GM19438 (cell line): ENCODE data around the gene KCNIP2.

Experiments used
- ATAC-seq: cut with Tn5 transposase; IDR thresholded peaks from one replicate; pipeline ENCODE4 v1.9.1; 2021; ENCODE audit warnings: low read depth; ENCODE audit not compliant: unreplicated experiment

Gene KCNIP2

DNA sequence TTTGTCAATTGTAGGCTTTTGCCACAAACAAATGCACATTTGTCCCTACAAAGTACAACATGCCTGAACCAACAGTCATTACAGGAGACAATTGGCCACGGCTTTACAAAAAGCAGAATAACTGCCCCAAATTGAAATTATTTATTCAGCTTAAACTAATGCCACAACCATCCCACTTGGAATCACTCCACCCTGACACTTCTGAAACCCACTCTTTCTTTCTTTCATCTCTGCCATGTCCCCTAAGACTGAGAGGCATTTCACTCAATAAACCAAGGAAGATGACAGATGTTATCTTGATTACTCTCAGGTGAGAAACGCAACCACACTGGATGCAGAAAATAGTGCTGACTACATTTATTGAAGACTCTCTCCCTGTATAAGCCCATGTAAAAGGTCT is 57.8 kb downstream of the KCNIP2 start:
- no peak for ATAC-seq

DNA sequence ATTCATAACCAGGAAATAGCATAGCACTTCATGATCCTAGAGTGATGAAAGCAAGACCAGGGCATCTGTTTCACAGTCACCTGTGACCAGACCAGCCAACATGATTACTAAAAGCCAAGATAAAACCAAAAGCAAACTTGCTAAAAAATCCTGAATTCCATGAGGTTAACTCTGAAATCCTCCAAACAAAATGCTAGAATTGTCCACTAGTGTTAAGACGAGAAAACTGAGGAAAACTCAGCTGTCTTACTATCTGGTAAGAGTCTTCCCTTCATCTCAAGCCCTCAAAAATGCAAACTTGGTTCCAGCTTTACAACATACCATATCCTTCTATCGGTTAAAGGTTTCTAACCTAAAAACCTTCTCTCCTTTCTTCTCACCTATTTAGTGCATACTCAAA is 59.0 kb downstream of the KCNIP2 start:
- no peak for ATAC-seq

DNA sequence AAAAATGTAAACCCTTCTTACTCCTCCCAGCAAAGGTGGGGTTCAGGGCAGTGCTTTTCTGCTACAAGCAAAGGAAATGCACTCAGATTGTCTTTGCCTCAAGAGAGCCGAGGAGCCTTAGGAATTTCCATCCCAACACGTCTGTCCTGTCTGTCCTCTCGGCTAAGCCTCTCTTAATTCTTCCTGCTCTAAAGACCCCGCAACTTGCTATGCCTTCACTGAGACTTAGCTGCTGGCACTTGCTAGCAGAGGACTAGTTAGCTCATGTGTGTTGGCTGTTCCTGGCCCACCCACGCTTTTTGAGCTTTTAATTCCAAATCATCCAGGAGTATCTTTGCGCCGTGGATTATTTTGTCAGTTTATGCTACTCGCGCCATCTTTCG is 59.9 kb downstream of the KCNIP2 start:
- no peak for ATAC-seq

DNA sequence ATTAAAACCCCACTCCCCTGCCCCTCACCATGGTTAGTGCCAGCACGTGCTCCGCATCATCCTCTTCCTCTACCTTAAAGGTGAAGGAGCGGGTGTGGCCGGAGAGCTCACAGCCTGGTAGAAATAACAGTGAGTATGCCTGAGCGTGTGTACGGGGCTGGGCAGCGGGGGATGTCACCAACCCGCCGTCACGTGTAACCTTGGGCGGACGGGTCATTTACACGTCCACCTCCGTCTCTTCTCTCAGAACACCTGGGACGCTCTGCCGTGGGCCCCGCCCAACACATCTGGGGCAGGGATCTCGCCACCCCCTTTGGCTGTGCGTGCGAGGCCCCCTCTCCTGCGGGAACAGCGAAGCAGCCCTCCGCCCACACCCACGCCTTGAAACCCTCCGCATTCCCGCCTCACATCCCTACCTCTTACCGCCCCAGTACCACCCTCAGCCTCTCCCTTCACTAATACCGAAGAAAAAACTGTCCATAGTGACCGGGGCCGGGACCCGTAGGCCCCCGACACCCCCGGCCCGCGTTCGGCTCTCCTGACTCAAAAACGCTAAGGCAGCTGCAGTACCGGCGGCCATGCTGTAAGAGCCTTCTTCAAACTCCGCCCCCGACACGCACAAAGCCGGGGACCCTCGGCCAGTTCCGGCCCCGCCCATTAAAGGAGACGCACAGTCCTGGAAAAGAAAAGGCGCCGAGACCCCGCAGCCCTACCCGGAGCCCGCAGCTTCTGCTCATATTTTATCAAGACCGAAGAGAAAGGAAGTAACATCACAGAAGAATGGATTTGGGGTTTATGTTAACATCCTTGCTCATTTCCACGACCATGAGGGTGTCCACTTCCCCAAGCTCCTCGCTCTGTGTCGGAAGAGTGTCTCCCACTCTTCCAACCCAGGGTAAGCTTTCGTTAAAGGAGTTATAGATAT is 60.5 kb downstream of the KCNIP2 start, which contains the start of gene NPM3:
Gene NPM3, minus strand, starts transcription at position 636 of the 925 bp plus-strand sequence. Its CDS starts 56 bp downstream, at position 580.
- peak; percentile 59 for ATAC-seq

DNA sequence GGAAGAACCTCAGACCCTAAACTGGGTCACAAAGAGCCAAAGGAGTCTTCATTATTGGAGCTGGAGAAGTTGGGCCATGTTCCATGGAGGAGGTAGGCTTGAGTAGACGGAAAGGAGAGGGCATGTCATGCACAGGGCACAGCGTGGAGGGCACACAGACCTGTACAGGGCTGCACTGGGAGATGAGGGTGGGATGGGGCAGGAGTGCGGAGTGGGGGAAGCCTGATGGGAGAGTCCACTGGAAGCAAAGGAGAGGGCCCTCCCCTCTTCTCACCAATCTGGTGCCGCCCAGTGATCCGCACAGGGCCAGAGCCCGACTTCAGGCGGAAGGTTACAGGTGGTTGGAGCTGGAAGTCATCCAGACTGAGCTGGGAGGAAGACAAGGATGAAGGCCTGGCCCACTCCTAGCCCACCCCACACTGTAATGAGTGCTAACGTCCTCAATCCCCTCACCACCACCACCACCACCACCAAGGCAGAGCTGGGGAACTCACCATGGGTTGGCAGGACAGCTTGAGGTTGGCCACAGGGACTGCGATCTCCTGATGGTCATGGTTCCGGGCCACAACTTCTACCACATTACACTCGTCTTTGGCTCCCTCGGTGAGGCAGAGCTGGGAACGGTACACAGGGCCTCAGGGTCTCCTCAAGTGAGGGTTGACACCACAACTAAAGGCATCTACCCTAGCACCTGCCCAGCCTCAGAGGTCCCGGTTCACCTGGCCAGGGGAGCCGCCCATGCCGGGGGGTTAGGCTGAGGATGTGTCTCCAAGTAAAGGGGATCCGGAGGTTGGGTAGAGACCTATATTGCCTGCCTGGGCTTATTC is 61.4 kb downstream of the KCNIP2 start:
- ATAC-seq = no peak

DNA sequence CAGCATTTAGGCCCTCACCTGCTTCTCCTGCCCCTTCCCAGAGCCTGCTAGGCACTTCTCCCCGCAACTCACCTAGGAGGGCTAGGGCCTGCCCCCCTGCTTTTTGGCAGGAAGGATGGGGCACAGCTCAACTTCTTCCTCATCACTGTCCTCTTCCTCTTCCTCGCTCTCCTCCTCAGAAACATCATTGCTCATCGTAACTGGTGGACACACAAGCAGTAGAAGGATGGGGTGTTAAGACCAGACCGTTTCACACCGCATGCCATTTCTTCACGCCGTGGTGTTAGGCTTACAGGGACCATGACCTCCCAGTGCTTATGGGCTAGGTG is 62.0 kb downstream of the KCNIP2 start:
- no peak for ATAC-seq

DNA sequence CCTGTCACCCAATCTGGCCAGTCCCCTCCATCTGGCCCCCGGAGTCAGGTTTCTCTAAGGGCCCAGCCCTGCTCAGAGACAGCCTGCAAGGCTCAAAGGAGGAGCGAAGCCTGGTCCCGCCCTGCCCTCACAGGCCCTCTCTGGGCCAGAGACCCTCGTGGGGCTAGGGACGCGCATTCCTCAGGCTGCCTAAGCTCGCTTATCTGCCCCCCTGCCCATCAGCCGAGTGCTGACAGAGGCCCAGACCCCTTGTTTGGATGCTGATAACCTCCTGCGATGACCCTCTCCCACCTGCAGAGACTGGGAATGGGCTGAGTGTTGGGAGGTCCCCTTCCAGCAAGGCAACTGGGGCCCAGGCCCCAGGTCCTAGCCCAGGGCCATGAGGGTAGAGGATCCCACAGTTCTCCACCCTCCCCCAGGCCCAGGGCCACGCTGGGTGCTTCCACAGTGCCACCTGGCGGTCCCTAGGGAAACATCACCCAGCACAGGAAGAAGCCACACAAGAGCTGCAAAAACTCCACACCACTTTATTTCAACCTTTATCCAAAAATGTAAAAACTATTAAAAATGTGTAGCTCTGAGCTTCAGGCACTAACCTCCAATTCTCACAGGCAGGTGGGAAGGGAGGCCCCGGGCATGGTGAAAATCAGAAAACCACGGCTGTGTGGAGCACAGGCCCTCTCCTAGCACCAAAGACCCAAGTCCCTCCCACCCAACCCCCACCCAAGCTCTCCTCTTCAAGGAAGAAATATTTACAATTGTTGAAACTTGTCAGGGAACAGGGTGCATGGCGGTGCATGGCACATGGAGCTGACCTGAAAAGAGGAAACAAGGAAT is 62.6 kb downstream of the KCNIP2 start:
- ATAC-seq = no peak

DNA sequence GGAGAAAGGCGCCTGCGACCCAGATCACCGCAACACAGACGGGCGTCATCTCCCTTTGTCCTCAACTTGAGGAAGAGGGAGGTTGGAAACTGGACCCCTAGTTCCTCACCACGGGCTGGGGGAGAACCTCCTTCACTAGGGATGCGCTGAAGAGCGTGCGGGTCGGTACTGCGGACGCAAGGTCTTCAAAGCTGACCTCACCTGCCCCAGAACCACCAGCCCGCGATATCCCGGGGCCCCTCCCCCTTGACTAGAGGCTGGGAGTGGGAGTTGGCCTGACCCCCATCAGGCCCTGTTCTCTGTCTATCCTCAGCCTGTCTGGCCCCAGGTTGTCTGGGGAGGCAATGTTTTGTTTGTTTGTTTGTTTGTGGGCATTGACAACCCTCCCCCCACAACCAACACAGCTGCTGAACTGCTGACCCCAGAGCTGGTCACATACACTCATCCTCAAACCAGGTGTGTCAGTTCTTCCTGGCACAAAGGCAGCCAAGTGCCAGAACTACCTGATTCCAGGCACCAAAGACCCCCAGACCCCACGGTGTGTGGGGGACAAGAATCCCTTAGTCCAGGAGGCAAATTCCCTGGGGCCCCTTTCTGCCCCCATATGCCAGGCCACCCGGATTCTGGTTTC is 63.3 kb downstream of the KCNIP2 start:
- no peak for ATAC-seq

DNA sequence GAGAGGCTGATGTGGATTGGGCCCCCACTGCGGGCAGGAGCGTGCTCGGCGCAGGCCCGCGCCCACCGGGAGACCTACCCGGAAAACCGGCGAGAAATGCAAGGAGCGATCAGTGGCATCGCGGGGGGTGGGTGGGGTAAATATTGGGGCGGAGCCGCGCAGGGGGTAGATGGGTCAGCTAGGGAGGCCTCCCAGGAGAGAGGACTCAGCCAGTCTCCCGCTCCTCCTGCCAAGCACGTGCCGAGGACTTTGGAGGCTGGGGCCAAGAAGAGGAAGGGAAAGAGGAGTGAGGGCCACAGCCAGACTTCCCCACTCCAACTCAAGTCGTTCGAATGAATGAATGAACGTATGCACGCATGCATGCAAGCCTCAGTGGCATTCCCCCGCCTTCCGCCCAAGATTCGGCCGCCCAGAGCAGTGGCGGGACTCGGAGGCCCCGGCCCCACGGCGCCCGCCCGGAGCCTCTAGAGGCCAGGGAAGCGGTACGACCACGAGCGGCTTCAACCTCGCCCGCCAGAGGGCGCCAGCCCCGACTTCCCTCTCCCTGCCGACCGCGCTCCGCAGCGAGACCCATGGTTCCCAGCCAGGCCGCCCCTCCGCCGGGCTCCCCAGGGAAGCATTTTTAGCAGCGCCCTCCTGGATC is 63.9 kb downstream of the KCNIP2 start:
- ATAC-seq = no peak

DNA sequence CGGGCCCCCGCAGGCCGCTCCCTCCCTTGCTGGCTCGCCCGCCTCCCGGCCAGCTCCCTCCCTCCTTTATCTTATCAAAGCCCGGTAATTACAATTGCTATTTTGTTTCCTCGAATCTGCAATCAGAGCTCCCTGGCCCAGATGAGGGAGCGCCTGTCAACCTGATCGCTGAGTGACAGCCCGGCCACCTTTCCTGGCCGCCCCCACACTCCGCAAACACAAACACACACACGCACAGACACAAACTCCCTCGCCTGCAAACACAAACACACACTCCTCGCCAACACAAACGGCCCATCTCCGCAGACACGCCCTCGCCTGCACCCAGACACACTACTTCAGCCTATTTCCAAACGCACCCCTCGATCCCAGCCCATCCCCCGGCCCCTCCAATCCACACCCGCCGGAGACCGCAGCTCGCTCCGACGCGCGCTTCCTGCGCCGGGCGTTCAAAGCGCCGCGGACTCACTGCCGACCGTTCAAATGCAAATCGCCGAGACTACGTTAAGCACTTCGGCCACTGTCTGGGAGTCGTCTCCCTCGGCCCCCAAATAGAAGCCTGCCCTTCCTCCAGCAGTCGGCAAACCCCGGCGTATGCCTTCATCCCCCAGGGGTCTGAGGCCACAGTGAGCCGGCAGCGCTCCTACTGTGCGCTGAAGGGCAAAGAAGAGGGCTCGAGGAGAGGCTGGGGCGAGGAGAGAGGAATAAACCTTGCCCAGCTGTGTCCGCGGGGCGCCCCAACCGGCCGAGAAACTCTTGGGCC is 64.6 kb downstream of the KCNIP2 start:
- ATAC-seq = no peak

DNA sequence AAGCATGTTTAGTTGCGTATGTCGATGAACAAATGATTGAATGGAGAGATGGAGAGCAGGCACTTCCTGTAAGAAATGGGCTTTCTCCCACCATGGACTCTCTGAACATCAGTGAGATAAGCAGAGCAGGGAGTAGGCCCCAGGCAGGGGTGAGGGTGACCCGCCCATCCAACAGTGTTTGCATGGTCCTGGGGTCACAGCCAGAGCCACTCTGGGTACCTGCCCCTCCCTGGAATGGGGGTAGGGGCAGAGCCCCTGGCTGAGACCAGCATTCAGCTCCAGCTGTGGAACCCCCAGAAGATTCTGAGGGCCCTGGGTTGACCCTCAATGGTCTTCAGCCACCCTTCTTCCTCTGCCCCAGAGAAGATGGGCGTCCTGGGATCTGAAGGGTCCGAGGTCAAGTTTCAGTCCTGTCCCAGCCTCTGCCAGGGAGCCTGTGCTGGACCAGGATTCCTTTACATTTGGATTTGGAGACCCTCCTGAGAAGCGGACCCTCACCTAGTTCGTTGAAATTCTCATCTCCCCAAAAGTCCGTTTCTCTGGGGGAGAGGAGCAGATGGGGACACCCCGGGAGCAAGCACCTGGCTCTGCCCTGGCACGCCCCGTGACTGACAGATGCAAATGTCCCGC is 65.3 kb downstream of the KCNIP2 start:
- ATAC-seq = no peak

DNA sequence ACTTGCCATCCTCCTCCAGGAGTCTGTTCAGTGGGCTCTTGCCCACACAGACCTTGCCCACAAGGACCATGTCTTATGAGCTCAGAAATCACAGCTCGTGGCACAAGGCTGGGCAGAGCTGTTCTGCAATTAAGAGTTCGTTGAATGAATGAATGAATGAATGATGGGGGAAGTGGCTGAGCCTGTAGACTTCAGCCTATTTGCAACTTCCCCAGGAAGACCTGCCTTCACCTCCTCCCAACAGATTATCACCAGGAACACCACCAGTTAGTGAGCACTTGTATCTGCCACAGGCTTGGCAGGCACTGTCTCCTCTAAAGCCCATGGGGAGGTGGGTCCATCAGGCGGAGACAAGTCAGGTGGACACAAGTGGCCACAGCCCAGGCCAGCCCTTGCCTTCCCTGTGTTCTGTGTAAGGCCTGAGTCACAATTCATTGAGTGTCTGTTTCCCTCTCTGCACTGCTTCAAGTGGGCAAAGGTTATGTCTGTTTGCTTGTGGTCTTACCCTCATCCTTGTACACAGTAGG is 65.9 kb downstream of the KCNIP2 start:
- no peak for ATAC-seq

DNA sequence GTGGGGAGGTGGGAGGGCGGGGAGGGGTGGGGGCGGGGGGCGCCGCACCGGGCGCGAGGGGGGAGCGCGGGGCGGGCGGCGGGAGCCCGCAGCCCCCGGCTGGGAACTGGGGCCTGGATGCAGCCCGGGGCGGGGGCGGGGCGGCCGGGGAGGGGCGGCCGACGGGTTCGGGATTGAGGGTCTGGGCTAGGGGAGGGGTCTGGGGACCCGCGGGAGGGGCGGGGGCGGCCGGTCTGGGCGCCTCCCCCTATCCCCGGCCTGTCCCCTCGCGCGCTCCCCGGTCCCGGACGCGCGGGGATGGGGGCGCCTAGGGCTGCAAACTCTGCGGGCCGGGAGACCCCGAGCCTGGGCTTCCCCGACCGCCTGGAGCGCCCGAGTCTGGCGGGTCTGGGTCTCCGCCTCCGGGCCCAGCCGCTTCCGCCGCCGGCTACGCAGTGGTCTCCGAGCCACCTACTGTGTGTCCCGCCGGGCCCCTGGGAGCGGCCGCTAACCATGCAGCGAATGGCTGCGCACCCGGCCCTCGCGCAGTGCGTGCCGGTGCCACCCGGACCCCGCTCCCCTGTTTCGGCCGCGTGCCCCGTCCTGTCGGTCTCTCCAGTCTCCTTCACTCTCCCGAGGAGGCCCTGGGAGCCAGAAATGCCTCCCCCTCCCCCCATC is 67.3 kb downstream of the KCNIP2 start:
- no peak for ATAC-seq
